Astrocyte of the cerebellum (primary cell): ENCODE data around the gene UQCC2.

Experiments used
- DNase-seq: peaks from one replicate; pipeline ENCODE4 v3.0.0-alpha.2; 2011; ENCODE audit warnings: low read depth
- H3K4me3 ChIP-seq: 2 replicates; pipeline ENCODE4 v1.5.1; 2011; ENCODE audit warnings: mild to moderate bottlenecking, low read depth, low read length, moderate library complexity
- CTCF ChIP-seq: IDR thresholded peaks from 2 replicates; pipeline ENCODE4 v1.5.1; 2012; ENCODE audit warnings: low read length, low read depth, moderate library complexity, mild to moderate bottlenecking; ENCODE audit errors: missing control alignments
- in situ Hi-C: cut with HindIII; loops from 2 replicates; pipeline ENCODE4 v1.10.0; 2017; ENCODE audit warnings: low sequenced_read_pairs

UQCC2 gene

DNA sequence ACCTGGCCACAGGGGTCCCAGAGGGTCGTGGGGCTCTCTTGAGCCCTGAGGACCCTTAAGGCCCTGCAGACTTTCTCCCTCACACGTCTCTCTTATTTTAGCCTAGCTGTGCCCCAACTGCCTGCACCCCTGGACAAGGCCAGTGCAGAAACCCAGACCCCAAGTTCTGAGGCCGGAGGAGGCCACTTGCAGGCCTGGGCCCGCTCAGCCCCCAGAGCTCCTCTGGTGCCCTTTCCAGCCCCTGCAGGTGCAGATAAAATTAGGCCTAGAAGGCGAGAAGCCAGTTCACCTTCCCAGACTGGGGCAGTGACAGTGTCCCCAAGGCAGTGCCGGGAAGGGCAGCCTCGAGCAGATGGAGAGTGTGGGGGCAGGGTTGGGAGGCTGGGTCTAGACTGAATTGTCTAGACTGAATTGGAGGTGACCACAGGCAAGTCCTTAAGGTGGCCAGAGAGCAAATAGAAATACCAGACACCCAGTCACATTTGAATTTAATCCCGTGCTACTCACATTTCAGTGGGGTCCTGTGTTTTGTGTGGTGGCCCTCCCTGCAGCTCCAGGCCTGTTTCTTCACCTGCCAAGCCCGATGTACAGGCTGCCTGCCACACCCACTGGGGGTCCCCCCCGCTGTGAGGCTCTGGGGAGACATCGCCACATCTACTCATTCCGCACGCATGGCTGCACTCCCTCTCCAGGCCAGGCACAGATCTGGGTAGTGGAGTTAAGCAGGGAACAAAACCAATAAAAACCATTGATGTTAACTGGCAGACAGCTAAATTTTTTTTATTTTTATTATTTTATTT lies 43.8 kb upstream of the UQCC2 start:
- no peak overlapping the region for H3K4me3 ChIP-seq
- in situ Hi-C loops, result no loop called here
- no peak for TF ChIP-seq CTCF
- DNase-seq, result no peak

GRCh38 chr6:33754222-33754621 lies 42.7 kb upstream of the UQCC2 start:
- no peak for DNase-seq
- no peak for TF ChIP-seq CTCF
- no peak overlapping the region for H3K4me3 ChIP-seq
- in situ Hi-C loops, result no loop called here

- DNase-seq, result no peak
- in situ Hi-C loops, result no loop called here
- H3K4me3 ChIP-seq, result no peak overlapping the region
- TF ChIP-seq CTCF, result no peak
Observed at GRCh38 chr6:33752646-33753015, 41.1 kb upstream of the UQCC2 start.

DNA sequence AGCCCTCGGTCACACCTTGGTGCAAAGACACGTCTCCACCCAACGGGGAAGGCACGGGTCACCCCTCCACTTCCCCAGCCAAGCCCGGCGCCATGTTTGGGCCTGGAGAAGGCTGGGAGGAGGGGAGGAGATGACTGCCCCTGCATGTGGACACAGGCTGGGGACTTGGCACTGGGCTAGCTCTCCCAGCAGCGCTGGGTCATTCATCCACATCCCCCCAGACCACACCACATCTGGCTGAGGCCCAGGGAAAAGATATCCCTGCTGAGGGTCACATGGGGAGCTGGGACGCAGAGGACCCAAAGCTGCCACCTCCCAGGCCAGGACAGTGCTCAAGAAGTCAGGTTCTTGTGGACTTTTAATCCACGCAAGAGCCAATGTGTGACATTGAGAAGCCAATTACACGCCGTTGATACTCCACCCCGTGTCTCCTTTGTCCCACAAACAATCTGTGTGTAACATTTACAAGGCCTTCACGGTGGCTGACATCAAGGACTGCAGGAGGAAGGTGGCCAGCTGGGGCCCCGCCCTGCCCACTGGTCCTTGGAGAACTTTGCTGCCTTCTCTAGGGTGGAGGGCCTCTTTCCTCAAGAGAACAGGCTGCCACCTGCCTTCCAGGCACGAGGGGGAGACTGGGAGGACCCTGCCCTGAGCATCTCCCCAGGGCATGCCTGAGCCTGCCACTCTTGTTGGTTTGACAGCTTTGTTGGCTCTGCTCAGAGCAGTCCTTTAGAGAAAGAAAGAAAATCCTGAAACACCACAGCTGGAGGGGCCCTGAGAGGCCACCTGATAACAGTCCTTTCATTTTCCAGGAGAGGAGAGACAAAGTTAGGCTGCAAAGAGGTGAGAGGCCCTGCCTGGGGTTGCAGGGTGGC lies 40.5 kb upstream of the UQCC2 start:
- H3K4me3 ChIP-seq, result no peak overlapping the region
- no peak for TF ChIP-seq CTCF
- in situ Hi-C loops, result no loop called here
- no peak for DNase-seq

DNA sequence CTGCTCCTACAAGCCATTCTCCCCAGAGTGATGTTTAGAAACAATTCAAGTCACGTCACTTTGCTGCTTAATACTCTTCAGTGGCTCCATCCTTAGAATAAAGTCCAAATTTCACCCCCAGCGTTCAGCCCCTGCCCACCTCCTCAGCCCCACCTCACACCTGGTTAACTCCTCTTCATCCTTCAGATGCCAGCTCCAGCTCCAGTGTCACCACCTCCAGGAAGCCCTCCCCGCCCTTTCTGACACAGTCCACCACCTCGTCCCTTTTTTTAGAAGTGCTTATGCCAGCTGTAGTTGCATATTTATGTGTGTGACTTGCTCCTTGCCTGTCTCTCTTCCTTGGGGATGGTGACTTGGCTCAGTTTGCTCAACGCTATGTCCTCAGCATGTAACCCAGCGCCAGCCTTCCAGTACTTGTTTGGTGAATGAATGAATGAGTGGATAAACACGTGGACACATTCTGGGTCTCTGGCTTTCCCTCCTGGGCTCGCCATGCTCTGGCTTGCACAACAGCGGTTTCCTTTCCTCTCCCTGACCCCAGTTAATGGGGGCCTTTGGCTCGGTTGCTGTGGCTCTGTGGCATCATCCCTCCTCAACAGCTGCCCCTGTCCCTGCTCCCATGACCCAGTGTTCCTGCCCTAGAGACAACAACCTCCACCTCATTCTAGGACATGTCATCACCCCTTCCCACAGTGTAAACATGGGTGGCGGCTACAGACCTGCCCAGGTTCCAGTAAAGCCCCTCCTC lies 38.9 kb upstream of the UQCC2 start:
- no peak for DNase-seq
- in situ Hi-C loops, result no loop called here
- H3K4me3 ChIP-seq, result no peak overlapping the region
- TF ChIP-seq CTCF, result no peak

DNA sequence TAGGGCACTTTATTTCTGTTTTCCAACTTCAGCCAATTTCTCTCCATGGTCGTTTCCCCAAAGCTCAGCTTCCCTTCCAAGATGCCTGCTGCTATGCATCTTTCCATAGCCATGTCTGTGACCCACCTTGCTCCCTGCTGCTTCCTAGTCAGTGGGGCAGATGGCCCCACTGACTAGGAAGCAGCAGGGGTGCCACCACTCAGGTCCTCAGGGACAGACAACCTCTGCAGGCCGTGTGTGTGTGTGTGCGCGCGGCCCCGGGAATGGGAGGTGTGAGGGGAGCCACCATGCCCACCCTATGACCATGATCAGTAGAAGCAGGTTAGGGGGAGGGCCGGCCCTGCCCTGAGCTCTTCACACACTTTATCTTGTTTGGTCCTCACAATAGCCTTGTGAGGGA lies 37.9 kb upstream of the UQCC2 start:
- H3K4me3 ChIP-seq, result no peak overlapping the region
- no peak for DNase-seq
- no peak for TF ChIP-seq CTCF
- in situ Hi-C loops, result no loop called here
